T1000 (cell line): ENCODE results near the gene ABCF3.

ENCODE experiments used
- DNase-seq: peaks from one replicate; lab custom pipeline; 2025; ENCODE audit warnings: mixed read lengths; lab: John Stamatoyannopoulos, UW

ABCF3 gene

DNA sequence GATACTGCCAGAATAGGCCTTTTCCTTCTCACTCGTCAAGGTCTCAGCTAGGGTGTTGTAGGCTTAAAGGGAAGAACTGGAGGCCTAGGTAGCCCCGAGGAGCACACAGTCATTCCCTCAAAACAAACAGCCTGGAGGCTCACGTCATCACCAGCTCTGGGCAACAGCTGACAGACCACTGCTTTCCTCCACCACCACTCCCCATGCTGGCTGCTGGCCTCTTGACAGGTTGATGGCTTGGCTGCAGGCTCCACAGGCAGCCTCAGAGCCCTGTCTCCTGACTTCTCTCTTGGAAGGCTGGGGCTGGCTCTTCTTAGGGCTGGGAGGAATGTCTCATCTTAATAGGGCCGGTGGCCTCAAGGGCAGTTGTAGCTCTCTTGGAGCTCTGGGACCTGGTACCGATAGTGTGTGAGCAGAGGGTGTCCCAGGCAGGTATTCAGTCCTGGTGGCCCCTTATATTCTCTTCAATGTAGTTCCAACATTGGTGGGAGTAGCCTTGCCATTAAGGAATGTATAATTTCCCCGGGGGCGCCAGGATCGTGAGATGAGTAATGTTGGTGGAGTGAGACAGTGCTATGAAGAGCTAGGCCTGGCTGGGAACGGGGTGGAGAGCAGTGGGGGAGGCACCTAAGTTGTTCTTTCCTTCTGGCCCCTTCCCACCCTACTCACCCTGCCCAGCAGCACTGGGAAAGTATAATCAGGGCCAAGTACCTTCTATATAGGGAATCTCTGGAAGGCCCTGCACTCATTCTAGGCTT is 17.5 kb upstream of the ABCF3 start:
- DNase-seq = peak; percentile 51

DNA sequence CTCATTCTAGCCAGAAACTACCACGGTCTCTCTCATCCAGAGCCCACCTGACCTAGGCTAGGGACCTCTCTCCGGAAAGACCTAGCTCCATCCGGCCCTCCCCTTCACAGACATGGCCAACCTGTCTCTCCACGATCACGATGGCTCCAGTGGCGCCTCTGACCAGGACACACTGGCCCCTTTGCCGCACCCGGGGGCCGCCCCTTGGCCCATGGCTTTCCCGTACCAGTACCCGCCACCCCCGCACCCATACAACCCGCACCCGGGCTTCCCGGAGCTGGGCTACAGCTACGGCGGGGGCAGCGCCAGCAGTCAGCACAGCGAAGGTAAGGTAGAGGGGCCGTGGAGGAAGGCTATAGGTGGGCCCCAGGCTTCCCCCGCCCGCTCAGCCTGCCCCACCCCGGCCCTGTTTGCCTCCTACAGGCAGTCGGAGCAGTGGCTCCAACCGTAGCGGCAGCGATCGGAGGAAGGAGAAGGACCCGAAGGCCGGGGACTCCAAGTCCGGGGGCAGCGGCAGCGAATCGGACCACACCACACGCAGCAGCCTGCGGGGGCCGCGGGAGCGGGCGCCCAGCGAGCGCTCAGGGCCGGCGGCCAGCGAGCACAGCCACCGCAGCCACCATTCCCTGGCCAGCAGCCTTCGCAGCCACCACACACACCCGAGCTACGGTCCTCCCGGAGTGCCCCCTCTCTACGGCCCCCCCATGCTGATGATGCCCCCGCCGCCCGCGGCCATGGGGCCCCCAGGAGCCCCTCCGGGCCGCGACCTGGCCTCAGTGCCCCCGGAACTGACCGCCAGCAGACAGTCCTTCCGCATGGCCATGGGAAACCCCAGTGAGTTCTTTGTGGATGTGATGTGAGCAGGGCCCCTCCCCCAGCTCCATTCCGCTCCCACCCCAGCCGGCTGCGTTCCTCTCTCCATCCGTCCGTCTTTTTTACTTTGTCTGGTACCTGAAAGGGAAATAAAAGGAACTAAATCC is 15.8 kb upstream of the ABCF3 start:
- DNase-seq = no peak

DNA sequence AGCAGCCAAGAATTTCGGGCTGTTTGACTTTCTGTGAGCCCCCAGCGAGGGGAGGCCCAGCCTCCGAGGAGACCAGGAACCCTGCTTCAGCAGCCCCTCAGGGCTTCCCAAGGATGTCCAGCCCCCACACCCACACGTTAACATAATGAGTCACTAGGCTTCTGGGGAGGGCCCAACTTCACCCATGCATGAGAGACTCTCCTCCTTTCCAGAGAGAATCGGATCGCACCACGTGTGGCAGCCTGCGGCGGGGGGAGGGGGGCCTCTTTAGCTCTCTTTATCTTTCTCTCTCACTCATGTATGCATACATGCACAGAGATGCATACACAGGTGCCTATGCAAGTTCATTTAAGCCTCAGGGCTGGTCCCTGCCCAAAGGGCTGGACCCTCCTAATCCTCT is 14.4 kb upstream of the ABCF3 start:
- peak; percentile 24 for DNase-seq

DNA sequence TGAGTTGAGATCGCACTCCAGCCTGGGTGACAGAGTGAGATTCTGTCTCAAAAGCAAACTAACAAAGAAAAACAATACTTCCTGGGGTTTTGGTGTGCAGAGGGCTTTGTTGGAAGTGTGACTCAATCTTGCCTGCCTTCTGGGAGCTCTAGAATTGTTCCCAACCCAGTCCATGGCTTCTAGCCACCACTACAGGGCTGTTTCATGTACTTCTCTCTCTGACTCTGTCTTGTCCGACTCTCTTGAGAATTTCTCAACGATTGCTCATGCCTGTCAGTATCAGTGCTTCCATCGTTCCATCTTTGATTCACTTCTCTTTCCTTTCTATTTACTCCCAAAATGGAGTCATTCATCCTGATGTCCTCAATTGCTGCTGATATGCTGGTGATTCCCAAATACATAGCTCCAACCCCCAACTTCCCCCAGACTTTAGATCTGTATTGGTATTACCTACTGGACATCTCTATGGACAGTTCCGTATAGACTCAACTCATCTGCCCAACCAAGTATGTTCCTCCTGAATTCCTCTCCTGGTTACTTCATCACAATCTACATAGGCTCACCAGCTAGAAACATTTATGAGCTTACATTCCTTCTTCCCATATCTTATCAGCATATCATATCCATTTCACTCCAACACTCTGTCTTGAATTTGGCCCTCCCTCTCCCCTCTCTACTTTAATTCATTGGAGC is 13.2 kb upstream of the ABCF3 start:
- no peak for DNase-seq

DNA sequence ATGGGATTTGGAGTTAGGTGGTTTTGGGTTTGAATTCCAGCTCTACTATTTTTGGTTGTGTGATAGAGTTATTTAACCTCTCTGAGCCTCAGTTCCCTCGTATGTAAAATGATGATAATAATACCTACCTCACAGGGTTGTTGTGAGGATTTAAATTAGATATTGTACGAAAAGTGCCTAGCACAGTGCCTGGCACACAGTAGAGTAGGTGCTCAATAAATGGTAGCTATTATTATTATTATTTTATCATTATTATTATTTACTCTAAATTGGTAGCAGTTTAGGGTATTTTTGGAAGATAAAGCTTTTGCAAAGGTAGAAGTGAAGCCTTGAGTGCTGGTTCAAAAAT is 12.7 kb upstream of the ABCF3 start:
- no peak for DNase-seq

DNA sequence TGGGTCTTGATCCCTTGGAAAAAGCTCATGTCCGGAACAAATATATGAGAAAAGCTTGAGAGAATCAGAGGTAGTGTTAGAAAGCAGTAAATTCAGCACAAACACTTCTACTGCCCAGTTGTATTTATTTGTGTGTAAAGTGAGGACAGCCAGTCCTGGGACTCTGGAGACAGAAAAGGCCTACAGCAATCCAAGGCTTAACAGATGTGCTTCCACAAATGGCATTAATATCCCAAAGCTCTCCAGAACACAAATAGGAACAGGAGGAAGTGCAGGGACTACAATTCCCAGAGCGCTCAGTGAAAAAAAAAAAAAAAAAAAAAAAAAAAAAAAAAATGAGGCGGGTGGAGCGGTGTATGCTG is 11.7 kb upstream of the ABCF3 start:
- DNase-seq = no peak

DNA sequence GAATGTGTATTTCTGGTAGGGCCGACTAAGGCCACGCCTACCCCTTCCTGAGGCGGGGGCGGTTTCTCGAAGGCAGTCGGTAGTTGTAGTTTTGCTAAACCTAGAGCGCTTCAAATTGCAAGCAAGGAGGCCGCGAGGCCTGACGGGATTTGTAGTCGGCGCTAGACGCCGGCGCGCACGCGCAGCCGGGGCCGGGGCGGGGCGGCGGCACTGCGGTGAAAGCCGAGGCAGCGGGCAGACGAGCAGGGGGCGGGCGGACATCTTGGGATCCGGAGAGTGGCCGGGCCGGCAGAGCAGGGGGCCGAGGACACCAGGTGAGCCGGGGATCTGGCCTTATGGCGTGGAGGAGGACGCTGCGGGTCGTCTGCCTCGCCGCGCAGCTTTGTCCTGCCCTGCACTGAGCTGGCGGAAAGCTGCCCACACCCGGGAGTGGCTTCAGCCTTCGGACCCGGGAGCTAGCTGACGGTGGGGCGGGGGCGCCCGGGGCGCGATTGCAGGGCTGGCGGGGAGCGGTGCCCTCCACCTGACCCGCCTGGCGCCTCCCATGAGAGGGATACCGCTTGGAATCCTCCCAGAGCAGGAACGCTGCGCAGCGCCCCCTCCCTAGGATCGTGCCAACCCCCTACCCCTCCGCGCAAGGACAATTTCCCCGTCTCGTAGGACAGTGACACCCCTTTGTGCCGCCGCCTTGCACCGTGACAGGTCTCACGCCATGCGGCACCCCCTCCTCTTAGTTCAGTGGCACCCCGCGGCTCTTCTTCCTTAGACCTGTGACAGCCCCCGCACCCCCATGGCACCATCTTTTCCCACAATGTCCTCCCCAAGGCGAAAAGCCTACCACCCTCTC is 11.1 kb upstream of the ABCF3 start, which contains the start of gene AP2M1:
Gene AP2M1, plus strand, starts transcription at position 210 of the 847 bp plus-strand sequence. CDS start 2,139 bp downstream, outside the sequence.
- DNase-seq = peak; percentile 98

DNA sequence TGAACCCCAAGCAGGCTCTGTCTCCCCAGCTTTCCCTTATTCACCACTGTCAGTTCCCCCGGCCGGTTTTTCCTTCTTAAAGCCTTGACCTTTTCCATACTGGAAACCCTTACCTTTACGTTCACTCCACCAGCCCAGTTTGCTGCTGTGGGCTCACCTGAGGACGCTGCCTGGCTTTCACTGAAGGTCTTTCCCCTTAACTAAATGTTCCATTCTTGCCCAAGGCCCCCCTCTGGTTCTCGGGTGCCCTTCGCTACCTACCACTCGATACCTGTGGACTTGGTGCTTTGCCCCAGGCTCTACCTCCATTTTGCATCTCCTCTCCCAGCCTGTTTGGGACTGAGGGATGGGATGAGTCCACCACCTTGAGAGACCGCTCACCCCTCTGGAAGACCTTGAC is 10.5 kb upstream of the ABCF3 start:
- DNase-seq = no peak

DNA sequence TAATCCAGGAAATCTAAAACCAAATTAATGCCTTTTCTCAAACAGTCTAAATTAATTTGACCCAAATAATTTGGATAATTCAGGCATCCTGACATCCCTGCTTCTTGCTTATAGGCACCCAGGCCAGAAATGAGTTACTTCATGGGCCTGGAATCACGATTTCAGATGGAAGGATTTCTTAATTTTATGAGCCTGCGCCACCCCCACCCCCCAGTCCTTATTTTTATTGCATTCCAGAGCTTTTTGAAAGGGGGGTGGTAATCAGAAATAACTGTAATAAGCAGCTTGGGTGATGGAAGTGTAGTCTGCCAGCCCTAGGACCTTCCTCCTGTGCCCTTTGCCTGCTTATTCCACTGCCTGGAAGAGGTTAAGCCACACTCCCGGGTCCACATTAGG is 10.0 kb upstream of the ABCF3 start:
- no peak for DNase-seq

DNA sequence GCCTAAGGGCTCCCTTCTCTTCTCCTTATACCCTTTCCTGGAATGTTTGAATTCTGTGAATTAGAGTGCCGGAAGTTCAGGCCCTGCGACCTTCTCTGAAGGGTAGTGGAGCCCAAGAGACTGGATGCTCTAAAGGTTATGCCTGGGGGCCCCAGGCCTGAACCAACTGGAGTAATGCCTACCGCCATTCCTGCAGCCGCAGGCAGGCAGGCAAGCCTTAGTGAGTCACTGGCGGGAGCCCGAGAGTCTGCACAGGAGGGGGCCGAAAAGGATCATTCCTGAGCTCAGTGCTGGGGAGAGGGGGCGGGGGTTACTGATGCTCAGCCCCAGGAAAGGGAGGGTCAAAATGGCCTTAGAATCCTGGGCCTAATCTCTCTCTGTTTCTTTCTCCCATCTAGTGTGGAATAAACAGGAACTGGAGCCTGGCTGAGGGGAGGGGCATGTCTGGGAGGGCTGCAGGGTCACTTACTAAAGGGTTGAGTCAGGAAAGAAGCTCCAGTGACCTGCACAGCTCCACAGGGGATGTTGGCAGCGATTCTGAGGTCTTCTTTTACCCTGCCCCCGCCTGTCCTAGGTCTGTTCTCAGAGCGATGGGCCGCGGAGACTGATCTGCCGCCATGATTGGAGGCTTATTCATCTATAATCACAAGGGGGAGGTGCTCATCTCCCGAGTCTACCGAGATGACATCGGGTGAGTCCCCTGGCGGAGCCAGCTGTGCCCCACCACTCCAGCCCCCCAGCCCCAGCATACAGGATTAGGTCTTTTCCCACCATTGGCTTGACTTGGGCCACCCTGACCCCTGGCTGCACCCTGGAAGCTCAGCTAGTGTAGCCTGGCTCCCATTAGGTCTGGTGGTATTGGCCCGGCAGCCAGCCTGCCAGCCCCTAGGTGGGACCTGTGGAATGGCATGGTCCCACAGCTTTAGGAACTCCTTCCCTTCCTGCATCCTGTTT is 9.3 kb upstream of the ABCF3 start:
- peak; percentile 97 for DNase-seq

DNA sequence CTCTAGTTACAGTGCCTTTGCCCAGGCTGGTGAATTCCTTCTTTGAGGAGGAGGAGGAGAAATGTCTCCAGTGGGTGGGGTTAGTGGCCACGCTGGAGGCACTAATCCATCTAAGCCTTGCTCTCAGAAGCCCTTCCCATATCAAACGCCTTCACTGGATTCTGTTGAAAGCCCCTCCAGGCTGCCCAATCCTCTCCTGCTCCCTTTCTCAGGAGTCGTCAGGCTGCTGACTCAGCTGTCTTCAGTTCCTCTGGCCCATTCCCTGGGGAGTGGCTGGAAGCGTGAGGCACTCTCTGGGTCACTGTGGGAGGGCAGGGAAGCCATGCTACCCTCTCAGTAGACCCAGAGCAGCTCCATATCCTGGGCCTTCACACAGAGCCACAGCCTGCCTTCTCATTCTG is 8.7 kb upstream of the ABCF3 start:
- peak; percentile 29 for DNase-seq

DNA sequence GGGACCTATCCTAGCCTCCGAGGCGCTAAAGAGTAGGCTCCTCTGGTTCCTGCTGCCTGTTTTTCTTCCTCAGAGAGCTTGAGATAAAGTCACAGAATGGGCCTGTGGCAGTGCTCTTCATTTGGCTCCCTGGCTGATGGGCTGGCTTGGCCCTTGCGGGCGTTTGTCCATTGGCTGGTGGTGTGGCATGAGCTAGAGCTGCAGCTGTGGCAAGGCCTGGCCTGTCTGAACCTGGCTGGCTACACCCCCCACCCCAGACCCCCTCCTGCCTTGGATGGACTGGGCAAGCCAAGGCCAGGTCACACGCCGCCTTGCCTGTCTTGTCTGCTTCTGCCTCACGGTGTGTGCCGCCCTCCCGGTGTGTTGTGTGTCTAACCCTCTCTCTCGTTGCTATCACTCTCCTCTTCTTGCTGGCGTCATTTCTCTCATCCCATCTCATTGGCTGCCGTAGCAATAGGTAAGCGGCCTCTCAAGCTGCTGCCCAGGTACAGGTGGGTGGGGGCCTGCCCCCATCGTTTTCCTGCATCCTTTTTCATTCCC is 8.2 kb upstream of the ABCF3 start:
- DNase-seq = no peak

DNA sequence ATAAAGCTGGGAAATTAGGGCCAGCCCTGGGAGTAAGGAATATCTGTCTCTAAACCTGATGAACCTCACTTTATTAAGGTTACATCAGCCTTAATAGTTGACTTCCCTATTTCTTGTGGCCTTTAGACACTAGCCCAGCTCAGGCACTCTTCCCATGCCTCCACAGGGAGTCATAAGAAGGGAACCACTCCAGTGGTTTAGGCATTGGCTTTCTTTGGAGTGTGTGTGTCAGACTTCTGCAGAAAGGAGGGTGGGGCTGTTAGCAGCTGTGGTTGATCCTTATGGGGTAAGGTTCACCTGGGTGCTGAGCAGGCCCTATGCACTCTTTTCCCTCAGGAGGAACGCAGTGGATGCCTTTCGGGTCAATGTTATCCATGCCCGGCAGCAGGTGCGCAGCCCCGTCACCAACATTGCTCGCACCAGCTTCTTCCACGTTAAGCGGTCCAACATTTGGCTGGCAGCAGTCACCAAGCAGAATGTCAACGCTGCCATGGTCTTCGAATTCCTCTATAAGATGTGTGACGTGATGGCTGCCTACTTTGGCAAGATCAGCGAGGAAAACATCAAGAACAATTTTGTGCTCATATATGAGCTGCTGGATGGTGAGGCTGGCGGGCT is 7.4 kb upstream of the ABCF3 start:
- DNase-seq = no peak

DNA sequence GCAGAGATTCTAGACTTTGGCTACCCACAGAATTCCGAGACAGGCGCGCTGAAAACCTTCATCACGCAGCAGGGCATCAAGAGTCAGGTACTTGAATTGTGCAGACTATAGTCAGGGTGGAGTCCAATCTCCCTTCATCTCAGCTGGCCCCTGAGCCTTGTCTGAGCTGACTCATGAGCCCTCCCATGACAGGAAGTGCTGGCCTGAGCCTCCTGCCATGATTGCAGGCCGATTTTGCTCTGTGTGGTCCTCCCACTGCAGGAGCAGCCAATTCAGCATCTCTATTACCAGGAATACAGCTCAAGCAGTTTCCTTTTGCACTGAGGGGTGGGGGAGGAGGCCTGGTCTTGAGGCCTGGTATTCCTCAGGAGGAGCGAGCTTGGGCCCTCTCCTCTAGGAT is 5.8 kb upstream of the ABCF3 start:
- no peak for DNase-seq

DNA sequence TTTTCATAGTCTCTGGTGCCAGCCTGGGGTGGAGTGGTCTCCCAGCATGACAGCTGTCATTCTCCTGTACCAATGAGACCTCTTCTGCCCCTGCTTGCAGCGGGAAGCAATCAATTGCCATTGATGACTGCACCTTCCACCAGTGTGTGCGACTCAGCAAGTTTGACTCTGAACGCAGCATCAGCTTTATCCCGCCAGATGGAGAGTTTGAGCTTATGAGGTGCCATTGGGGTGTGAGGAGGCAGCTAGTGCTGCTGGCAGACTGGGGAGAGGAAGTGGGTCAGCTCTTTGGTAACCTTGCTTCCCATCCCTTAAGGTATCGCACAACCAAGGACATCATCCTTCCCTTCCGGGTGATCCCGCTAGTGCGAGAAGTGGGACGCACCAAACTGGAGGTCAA is 4.4 kb upstream of the ABCF3 start:
- no peak for DNase-seq

DNA sequence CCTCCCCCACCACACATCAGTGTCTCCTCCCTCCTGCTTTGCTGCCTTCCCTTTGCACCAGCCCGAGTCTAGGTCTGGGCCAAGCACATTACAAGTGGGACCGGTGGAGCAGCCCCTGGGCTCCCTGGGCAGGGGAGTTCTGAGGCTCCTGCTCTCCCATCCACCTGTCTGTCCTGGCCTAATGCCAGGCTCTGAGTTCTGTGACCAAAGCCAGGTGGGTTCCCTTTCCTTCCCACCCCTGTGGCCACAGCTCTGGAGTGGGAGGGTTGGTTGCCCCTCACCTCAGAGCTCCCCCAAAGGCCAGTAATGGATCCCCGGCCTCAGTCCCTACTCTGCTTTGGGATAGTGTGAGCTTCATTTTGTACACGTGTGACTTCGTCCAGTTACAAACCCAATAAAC is 2.3 kb upstream of the ABCF3 start:
- no peak for DNase-seq

DNA sequence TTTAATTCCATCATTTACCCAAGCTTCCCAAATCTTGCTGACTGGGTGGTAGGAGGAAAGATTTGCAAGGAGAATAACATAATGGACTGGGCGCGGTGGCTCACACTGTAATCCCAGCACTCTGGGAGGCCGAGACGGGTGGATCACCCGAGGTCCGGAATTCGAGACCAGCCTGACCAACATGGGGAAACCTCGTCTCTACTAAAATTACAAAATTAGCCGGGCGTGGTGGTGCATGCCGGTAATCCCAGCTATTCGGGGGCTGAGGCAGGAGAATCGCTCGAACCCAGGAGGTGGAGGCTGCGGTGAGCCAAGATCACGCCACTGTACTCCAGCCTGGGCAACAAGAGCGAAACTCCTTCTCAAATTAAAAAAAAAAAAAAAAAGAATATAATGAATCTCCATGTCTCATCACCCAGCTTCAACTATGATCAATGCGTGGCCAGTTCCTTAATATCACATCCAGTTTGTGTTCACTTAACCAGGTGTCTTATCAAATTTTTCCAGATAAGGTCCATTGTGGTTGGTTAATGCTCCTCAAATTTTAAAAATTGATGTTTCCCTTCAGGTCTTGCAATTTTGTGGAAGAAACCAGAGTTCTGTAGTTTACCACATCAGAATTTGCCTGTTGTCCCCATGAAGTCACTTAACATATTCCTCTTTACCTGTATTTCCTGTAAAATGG is 1.3 kb upstream of the ABCF3 start:
- DNase-seq = no peak

DNA sequence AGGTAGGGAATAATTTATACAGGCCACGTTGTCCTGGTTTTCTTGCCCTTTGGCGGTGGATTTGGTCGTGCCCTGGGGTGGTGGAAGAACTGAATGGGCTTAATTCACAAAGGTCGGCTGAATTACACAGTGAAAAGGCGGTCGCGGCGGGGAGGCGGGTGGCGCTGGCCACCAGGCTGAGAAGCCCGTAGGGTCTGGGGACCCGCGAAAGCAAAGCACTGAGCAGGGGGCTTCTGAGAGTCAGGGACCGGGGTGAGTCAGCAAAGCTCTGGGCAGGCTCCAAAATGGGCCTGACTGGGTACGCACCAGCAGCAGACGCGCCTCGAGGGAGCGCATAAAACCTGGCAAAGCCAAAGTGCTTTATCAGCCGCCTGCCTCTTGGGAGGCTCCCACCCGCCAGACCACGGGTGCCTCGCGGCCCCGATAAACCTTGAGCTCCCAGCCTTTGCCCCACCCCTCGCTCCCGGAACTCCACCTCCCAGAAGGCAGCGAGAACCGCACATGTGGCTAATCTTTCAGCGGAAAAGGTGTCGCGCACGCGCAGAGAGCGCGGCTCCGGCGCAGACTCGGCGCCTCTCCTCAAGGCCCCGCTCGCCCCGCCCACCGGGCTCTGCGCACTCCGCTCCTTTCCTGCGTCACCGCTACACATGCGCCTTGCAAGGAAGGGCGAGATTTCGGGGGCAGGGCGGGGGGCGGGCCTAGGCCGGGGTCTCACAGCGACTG is 377 bp upstream of the ABCF3 start:
- DNase-seq = peak; percentile 99

DNA sequence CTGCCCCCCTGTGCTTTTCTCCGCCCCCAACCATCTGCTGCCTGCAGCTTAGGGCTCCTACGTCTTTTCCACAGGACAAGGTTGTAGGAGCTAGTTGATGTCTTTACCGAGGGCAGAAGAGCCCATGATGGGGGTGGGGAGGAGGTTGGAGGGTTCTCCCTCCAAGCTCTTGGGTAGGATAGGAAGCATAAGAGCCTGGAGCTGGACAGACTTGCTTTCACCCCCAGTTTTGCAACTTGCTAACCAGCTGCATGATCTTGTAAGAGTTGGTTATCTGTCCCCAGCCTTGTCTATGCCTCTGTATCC is 856 bp downstream of the ABCF3 start:
- DNase-seq = no peak
